NCI-H2196 (cell line): ENCODE measurements around the gene MT1H.

ENCODE experiments used
- DNase-seq: peaks from one replicate; lab custom pipeline; 2025; ENCODE audit not compliant: unreplicated experiment; lab: John Stamatoyannopoulos, UW

Gene MT1H

DNA sequence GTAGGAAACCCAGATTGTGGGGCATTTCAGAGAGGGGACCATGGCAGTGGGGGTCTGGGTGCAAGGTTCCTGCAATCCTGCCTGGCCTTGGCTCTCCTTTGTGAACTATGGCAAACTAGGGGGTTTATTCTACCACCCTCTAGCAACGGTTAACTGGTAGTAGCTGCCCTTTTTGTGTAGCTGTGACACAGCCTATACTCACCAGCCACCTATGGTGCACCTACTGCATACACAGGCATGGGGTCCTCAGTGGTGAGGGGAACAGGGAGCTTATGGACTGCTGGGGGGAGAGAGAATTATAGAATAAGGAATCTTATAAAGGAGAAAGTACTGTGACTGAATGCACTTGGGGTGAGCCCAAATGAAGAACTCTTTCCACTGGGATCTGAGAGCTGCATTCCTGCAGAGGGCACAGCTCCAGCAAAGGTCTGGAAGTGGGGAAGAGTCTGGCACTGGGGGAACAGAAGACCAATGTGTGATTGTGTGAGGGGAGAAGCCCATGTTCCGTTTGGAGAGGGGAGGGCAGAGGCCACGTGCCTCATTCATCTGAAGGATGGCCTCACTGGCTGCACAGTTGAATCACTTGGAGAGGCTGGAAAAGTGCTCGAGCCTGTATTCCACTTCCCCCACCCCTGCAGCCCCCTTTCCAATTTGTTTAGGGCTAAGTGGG lies 14.8 kb downstream of the MT1H start:
- DNase-seq = no peak

DNA sequence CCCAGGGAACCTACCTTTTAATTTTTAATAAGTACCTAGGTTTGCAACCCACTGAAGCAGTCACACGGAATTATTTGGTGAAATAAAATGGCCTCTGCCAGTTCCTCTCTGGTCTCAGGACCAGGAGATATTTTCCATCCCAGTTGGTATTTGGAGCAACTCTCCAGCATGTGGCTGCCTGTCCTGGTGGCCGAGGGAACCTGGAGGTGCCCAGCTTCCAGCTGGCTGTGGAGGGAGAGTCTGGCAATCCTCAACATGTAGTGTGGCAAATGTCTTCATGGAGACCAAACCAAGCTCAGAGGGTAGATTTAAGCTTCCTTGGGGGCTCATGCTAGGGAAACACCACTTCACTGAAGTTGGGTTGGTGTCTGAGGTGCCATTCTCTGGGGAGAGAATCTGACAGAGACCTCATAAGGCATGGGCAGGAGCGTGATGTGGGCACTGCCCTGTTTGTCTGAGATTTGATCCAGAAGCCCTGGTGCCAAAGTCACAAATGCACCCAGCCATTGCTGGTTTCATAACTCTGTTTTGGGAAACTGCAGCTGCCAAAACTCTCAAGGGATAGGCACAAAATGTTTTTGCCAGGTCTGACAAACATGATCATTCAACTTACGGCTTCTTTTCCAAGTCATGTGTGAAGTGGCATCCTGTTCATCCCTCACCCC lies 15.4 kb downstream of the MT1H start:
- DNase-seq = no peak

DNA sequence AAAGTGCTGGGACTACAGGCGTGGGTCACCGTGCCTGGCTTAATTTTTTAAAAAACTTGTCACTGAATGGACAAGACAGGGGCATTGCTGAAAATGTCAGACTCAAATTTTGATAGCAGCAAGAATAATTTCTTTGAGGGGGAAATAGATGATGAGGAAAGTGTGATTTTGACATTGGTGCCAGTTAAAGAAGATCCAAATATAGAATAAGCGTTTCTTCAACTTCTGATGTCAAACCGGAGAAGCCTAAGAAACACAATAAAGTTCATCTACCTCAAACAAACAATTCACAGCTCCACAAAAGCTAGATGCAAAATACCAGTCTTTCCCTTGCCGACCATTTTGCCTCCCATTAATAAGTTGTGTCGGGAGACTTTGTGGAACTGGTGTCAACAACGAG lies 17.1 kb downstream of the MT1H start:
- no peak for DNase-seq

DNA sequence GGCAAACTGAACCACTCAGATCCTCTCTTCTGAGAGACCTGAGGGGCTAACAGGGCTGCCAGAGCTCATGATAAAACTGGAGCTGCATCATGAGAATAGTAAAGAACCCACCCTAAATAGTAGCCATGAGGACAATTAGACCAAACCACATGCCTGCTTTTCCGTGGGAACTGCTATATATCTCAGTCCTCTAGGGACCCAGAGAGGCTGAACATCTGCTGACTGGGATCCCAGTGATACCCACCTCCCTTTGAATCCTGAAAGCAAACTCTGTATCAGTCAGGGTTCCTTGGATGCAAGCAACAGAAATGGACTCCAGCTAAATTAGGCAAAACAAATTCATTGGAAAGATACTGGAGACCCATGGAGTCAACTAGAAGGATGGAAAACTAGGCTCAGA lies 19.1 kb downstream of the MT1H start:
- DNase-seq = no peak

DNA sequence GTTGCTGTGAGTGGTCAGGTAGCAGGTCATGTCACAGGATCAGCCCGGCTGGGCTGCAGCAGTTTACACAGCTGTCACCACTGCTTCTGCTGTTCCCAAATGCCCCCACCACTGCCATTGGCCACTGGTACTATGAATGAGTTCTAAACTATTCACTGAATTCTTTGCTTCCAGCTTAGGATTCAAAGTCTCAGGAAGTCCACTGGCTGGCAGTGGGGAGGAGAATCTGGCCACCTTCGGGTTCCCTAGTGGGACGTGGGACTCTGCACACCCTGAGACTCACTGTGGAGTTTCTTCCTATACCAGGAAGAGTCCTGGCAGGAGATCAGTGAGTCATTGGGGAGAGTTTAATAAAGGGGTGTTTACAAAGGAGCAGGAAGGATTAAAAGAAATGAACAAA lies 19.6 kb downstream of the MT1H start:
- no peak for DNase-seq

DNA sequence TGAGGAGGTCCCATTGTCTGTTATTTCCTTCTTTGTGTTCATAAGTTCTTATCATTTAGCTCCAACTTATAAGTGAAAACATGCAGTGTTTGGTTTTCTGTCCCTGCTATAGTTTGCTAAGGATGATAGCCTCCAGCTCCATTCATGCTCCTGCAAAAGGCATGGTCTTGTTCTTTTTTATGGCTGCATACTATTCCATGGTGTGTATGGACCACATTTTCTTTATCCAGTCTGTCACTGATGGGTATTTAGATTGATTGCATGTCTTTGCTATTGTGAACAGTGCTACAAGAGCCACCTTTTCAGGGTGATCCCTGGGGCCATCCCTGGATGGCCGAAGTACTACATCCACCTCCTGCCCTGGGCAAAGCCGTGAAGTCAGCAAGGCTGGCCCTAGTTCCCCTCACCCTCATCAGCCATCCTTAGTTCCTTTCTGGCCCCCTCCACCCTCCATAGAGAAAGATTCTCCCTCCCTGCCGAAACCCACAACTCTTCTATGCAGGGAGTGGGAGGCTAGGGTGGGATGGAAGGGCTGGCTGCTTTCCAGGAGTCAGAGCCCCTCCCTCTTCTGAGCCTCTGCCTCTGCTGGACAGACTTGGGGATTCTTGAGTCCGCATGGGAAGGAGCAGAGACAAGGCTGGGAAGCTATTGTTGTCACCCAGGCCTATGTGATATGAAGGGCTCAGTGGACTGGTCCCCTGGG lies 21.0 kb downstream of the MT1H start:
- DNase-seq = no peak

DNA sequence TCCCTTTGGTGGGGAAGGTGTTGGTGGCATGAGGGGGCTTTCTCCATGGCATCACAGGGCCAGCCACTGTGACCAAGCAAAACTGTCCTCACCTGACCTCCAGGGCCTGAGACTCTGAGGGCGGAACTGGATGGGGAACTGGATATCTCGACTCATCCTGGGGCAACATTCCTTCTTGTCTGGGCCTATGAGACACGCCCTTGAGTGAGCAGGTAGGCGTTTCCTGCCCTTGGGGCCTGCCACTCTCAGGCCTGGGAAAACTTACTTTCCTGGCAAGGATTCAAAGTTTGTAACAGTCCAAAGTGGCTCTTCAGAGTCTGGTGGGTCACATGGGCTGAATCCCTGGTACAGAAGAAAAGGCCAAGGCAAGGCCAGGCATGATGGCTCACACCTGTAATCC lies 22.3 kb downstream of the MT1H start:
- peak; percentile 14 for DNase-seq

DNA sequence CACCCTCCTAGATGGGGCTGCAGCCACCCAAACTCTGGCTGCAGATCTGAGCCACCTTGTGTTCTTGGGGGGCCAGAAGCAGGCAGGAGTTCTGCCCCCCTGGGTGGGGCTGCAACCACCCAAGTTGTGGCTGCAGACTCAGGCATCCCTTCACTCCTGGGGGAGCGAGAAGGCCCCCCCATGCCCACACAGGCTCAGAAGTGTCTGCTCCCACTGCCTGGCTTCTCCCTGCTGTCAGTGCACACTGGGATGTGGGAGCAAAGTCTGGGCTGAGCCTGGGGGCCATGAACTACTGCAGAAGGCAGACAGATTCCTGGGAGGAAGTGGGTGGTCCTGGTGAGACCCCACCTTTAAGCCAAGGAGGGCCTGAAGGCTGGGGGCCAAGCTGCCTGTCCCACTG lies 25.6 kb downstream of the MT1H start:
- no peak for DNase-seq

DNA sequence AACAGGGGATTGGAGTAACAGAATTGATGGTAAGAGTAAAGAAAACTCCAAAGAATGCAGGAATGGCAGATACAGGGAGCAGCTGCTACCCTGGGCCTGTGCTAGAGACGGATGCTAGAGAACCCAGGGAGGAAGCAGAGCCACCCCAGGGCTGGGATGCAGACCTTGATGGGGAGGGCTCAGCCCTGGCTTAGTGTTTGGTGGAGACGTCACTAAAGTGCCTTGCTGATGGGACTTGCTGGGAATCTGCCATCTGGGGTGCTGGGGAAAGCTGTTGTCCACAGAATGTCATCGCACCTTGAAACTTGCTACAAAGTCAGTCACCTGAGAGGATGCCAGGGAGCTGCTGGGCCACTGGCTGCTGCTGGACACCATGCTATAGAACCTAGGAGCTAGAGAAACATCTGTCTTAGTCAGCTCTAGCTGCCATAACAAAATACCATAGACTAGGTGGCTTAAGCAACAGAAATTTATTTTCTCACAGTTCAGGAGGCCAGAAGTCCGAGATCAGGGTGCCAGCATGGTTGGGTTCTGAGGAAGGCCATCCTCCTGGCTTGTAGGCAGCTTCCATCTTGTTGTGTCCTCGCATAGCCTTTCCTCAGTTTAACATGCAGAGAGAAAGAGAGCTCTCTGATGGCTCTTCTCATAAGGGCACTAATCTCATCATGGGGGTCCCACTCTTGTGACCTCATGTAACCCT lies 28.0 kb downstream of the MT1H start:
- no peak for DNase-seq

DNA sequence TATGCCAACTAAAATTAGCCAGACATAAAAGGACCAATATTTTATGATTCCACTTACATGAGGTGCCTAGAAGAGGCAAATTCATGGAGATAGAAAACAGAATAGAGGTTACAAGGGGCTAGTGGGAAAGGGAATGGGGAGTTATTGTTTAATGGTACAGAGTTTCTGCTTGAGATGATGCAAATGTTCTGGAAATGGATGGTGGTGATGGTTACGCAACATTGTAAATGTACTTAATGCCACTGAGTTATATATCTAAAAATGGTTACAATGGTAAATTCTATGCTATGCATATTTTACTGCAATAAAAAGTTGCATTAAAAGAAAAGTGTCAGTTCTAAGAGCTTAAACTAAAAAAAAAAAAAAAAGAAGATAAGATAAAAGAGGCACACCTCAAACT lies 30.6 kb downstream of the MT1H start:
- DNase-seq = no peak

DNA sequence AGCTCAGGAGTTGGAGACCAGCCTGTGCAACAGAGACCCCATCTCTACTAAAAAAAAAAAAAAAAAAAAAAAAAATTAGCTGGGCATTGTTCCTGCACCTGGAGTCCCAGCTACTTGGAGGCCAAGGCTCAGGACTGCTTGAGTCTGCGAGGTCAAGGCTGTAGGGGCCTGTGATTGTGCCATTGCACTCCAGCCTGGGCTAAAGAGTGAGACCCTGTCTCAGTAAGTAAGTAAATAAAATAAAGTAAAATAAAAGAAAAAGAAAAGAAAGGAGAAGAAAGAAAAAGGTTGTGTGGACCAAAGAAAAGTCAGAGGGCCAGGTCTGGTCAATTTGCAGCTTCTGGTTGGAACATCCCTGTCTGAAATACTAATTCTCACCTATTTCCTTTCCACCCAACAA lies 31.0 kb downstream of the MT1H start:
- no peak for DNase-seq

DNA sequence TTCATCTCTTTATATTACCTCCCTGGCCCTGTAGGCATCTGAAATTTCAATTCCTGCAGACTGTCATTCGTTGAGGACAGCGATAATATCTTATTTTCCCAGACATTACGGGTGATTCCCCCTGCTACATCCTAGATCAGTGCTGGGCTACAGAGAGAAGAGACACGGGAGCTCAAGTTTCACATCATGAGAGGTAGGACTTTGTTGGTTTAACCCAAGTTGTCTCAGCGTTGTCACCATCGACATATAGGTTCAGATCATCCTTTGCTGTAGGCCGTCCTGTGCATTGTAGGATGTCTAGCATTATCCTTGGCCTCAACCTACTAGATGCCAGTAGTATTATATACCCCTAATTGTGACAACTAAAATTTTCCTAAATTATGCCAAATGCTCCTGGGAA lies 31.9 kb downstream of the MT1H start:
- DNase-seq = no peak

DNA sequence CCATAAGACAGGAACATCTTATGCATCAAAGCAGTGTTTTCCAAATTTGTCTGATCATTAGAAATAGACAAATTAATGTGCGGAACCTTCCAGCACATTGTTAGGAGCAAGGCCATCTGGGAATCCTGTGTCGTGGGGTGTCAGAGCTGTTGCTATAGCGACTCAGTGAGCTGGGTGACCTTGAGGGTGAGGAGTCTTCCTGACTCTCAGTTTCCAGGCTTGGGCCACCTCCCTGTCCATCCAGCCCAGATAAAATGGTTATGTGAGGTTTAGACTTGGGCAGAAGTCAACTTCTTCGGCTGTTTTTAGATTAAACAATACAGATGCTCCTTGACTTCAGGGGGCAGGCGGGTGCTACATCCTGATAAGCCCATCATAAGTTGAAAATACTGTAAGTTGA lies 33.2 kb downstream of the MT1H start:
- DNase-seq = no peak

DNA sequence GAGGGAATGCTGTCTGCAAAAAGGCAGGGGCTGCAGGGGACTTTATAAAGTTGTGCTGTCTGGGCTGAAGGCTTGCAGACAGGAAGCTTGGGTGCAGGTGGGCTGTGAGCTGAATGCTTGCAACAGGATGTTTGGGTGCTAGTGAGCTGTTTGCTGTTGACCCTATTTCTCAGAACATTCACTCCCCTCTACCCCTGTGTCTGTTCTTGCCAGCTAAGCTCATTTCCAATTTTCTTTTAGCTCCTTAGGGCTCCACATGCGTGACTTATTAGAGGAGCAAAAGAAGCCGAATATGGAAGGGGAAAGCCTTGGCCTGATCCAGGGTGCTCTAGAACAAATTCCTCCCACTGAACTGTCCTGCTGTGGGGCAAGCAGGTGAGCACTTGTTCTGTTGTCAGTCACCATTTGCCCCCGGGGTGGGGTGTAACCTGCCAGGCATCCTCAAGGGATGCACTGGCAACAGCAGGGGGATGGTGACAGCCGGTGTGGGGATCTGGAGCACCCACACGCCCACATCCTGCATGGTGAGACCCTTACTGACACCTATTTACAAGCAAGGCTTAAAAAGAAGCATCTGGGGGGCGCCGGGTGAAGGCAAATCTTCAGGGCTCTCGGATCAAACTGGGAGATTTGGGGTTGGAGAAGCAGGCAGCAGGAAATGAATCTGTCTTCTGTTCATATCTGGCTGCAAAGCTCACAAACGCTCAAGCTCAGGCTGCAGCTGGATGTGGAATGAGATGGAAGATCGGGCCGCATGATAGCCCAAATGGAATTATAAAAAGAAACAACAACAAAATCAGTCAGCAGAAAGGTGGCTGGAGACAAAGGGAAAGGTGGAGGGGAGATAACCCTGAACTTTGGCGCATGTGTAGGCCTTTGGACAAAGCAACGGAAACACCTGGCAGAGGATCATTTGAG lies 39.2 kb downstream of the MT1H start:
- DNase-seq = no peak

DNA sequence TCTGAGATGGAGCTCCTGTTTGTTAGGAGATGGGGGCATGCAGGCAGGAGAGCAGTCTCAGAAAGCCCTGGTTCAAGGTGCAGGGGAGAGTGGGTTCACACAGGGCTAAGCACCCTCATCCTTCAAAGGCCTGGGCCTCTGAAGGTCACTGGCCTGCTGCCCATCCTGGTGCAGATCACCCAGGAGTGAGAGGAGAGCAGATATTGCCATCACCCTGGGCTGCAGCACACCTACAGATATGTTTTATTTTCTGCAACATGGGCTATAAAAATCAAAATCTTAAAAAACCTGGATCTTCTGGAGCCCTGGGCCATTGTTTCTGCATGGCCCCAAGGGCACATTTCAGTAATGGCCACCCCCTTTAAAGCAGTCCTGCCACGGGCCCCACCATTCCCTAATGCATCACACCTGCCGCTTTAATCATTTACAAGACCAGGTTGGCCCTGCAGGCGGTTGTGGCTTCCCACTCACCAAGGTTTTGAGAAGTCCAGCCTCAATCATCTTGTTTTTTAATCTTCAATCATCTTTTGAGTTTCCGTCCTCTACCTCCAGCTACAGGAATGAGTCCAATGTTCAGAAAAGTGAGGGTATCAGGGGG lies 39.9 kb downstream of the MT1H start:
- no peak for DNase-seq

DNA sequence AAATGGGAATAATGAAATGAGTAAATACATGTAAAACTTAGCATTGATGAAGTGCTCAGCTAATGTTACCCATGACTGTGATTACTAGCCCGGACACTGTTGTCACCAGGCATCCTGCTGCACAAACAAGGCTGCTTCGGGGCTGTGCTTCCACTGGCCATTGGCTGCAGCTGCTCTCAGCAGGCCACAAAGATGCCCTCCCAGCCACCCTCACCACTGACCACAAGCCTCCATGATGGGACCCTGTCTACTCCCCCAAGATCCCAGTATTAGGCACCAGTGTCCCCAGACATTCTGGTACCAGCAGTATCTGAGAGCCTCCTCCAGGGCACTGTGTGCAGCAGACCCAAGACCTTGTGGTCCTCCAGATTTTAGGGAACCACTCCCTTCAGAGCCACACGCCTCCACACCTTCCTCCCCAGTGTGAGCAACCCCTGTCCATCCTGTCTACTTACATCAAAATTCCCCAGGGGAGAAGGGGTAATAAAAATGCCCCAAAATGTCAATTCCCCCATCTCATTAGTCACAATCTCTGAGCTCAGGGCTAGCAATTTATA lies 40.6 kb downstream of the MT1H start:
- DNase-seq = no peak

DNA sequence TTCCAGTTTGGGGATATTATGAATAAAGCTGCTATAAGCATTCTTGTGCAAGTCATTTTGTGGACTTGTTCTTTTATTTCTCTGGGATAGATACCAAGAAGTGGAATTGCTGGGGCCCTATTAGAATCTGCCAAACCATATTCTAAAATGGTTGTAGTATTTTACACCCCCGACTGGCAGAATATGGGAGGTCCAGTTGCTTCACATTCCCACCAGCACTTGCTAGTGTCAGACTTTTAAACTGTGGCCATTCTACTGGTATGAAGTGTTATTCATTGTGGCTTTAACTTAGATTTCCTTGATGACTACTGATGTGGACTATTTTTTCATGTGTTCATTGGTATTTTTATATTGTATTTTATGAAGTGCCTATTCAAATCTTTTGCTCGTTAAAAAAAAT lies 42.2 kb downstream of the MT1H start:
- no peak for DNase-seq

DNA sequence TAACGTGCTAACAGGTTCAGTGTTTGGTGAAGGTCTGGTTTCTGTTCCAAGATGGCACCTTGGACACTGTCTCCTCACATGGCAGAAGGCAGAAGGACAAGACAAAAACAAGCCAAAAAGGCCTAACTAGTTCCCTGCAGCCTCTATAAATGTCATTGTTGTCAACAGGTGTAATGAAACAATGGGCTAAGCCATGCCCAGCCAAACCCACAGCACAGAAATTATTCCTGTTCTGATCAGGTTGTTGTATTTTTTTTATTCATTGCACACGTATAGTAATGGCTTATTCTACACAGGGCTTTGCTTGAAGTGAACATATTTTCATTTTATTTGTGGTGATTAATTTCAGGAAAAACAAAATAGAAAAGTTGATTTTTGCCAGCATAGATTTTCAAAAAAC lies 44.2 kb downstream of the MT1H start:
- DNase-seq = no peak

DNA sequence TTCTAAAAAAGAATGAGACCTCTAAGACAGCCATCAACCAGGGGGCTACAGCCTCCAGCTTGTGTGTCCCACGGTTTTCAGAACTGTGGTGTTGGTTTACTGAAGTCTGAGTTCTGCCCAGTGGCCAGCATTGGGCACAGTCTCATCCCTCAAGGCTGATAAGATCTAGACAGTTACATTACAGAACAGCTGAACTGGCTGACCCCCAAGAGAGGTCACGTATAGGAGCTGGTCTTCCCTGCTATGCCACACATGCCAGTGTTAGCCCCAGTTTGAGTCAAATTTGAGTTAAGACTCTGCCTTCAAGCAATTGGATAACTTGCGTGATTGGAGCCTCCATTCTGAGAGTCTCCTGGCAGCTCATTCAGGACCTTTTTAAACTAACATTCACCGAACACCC lies 45.5 kb downstream of the MT1H start:
- no peak for DNase-seq

DNA sequence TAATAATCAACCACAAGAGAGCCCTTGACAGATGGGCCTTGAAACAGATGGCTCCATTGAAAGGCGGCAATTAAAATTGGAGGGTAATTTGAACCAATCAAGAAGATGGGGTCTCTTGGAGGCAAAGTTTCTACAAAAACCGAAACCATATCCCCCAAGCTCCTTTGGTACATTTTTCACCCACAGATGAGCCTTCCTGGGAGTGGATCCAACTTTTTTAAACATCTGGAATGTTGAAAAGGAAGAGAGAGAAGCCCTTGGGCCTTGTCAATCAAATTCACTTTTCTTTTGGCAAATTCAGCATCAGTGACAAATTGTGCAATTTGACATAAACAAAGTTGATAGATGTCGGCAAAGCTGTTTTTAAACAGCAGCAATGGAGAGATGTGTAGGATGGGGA lies 47.1 kb downstream of the MT1H start:
- DNase-seq = no peak
